NCI-H2107 (cell line): ENCODE results near the gene MUC5B.
"Not testable (repeated sequence)": the region's sequence is repeated elsewhere in the genome, so short reads cannot be mapped to it uniquely, and the experiment has no call there.

Experiments
- DNase-seq: peaks from one replicate; lab custom pipeline; 2025; lab: John Stamatoyannopoulos, UW

MUC5B gene

GRCh38 chr11:1233351-1234053 is 10.6 kb downstream of the MUC5B start:
- DNase-seq = no peak

- DNase-seq = no peak
These were observed 11.3 kb downstream of the MUC5B start for GRCh38 chr11:1234054-1234720.

GRCh38 chr11:1234771-1235305 is 12.0 kb downstream of the MUC5B start:
- DNase-seq = no peak

GRCh38 chr11:1235306-1235900 is 12.5 kb downstream of the MUC5B start:
- DNase-seq = no peak

GRCh38 chr11:1235901-1236315 is 13.0 kb downstream of the MUC5B start:
- no peak for DNase-seq

GRCh38 chr11:1236316-1237127 is 13.7 kb downstream of the MUC5B start:
- no peak for DNase-seq

- no peak for DNase-seq
These were observed 14.3 kb downstream of the MUC5B start for GRCh38 chr11:1237128-1237580.

GRCh38 chr11:1237851-1238250 is 15.0 kb downstream of the MUC5B start:
- no peak for DNase-seq

GRCh38 chr11:1238767-1239595 is 16.1 kb downstream of the MUC5B start:
- DNase-seq = no peak

GRCh38 chr11:1239596-1240205 is 16.8 kb downstream of the MUC5B start:
- DNase-seq = no peak

- no peak for DNase-seq
These were observed 17.9 kb downstream of the MUC5B start for GRCh38 chr11:1240771-1241170.

GRCh38 chr11:1241706-1242105 is 18.8 kb downstream of the MUC5B start:
- no peak for DNase-seq

GRCh38 chr11:1242289-1242688 is 19.4 kb downstream of the MUC5B start:
- DNase-seq = no peak

GRCh38 chr11:1242751-1243150 is 19.9 kb downstream of the MUC5B start:
- not testable (repeated sequence) for DNase-seq

- not testable (repeated sequence) for DNase-seq
These were observed 20.7 kb downstream of the MUC5B start for GRCh38 chr11:1243521-1243920.

GRCh38 chr11:1244557-1244956 is 21.7 kb downstream of the MUC5B start:
- not testable (repeated sequence) for DNase-seq

- not testable (repeated sequence) for DNase-seq
These were observed 22.9 kb downstream of the MUC5B start for GRCh38 chr11:1245717-1246116.

GRCh38 chr11:1246301-1246700 is 23.4 kb downstream of the MUC5B start:
- not testable (repeated sequence) for DNase-seq

- not testable (repeated sequence) for DNase-seq
These were observed 24.2 kb downstream of the MUC5B start for GRCh38 chr11:1247026-1247425.

- DNase-seq = not testable (repeated sequence)
These were observed 26.1 kb downstream of the MUC5B start for GRCh38 chr11:1248951-1249350.

GRCh38 chr11:1250411-1250810 is 27.5 kb downstream of the MUC5B start:
- DNase-seq = not testable (repeated sequence)
